ENCODE results near the gene TENM3.

TENM3 gene

GRCh38 chr4:182273191-182273935 lies 30.2 kb downstream of the TENM3 start:
- no peak for DNase-seq
- in situ Hi-C loops (cut with HindIII; ENCODE audit: low pct_ligation_motif_present, low pct_unique_long_range_greater_than_20kb, low sequenced_read_pairs), result no loop called here

- in situ Hi-C loops (cut with HindIII; ENCODE audit: low pct_ligation_motif_present, low pct_unique_long_range_greater_than_20kb, low sequenced_read_pairs), result no loop called here
- no peak for DNase-seq
Observed at GRCh38 chr4:182276210-182277109, 33.3 kb downstream of the TENM3 start.

- no peak for DNase-seq
- in situ Hi-C loops (cut with HindIII; ENCODE audit: low pct_ligation_motif_present, low pct_unique_long_range_greater_than_20kb, low sequenced_read_pairs), result no loop called here
Observed at GRCh38 chr4:182277377-182277776, 34.2 kb downstream of the TENM3 start.

- in situ Hi-C loops (cut with HindIII; ENCODE audit: low pct_ligation_motif_present, low pct_unique_long_range_greater_than_20kb, low sequenced_read_pairs), result no loop called here
- DNase-seq, result no peak
Observed at GRCh38 chr4:182278729-182279128, 35.5 kb downstream of the TENM3 start.

GRCh38 chr4:182280436-182281111 lies 37.4 kb downstream of the TENM3 start:
- no peak for DNase-seq
- in situ Hi-C loops (cut with HindIII; ENCODE audit: low pct_ligation_motif_present, low pct_unique_long_range_greater_than_20kb, low sequenced_read_pairs), result no loop called here

- in situ Hi-C loops (cut with HindIII; ENCODE audit: low pct_ligation_motif_present, low pct_unique_long_range_greater_than_20kb, low sequenced_read_pairs), result no loop called here
- peak; percentile 54 for DNase-seq
Observed at GRCh38 chr4:182286035-182286434, 42.8 kb downstream of the TENM3 start.

- in situ Hi-C loops (cut with HindIII; ENCODE audit: low pct_ligation_motif_present, low pct_unique_long_range_greater_than_20kb, low sequenced_read_pairs), result no loop called here
- peak; percentile 21 for DNase-seq
Observed at GRCh38 chr4:182286931-182287330, 43.7 kb downstream of the TENM3 start.

GRCh38 chr4:182288534-182288933 lies 45.3 kb downstream of the TENM3 start:
- in situ Hi-C loops (cut with HindIII; ENCODE audit: low pct_ligation_motif_present, low pct_unique_long_range_greater_than_20kb, low sequenced_read_pairs), result no loop called here
- DNase-seq, result no peak

GRCh38 chr4:182289809-182290208 lies 46.6 kb downstream of the TENM3 start:
- no peak for DNase-seq
- in situ Hi-C loops (cut with HindIII; ENCODE audit: low pct_ligation_motif_present, low pct_unique_long_range_greater_than_20kb, low sequenced_read_pairs), result no loop called here

GRCh38 chr4:182291175-182291574 lies 48.0 kb downstream of the TENM3 start:
- DNase-seq, result no peak
- in situ Hi-C loops (cut with HindIII; ENCODE audit: low pct_ligation_motif_present, low pct_unique_long_range_greater_than_20kb, low sequenced_read_pairs), result no loop called here

- DNase-seq, result no peak
- in situ Hi-C loops (cut with HindIII; ENCODE audit: low pct_ligation_motif_present, low pct_unique_long_range_greater_than_20kb, low sequenced_read_pairs), result no loop called here
Observed at GRCh38 chr4:182291597-182292270, 48.5 kb downstream of the TENM3 start.

- no peak for DNase-seq
- in situ Hi-C loops (cut with HindIII; ENCODE audit: low pct_ligation_motif_present, low pct_unique_long_range_greater_than_20kb, low sequenced_read_pairs), result no loop called here
Observed at GRCh38 chr4:182292612-182293011, 49.4 kb downstream of the TENM3 start.

GRCh38 chr4:182293691-182294255 lies 50.6 kb downstream of the TENM3 start:
- in situ Hi-C loops (cut with HindIII; ENCODE audit: low pct_ligation_motif_present, low pct_unique_long_range_greater_than_20kb, low sequenced_read_pairs), result no loop called here
- no peak for DNase-seq

GRCh38 chr4:182294451-182294850 lies 51.2 kb downstream of the TENM3 start:
- in situ Hi-C loops (cut with HindIII; ENCODE audit: low pct_ligation_motif_present, low pct_unique_long_range_greater_than_20kb, low sequenced_read_pairs), result no loop called here
- no peak for DNase-seq

GRCh38 chr4:182297659-182298058 lies 54.5 kb downstream of the TENM3 start:
- in situ Hi-C loops (cut with HindIII; ENCODE audit: low pct_ligation_motif_present, low pct_unique_long_range_greater_than_20kb, low sequenced_read_pairs), result no loop called here
- DNase-seq, result peak; percentile 65

- in situ Hi-C loops (cut with HindIII; ENCODE audit: low pct_ligation_motif_present, low pct_unique_long_range_greater_than_20kb, low sequenced_read_pairs), result no loop called here
Observed at GRCh38 chr4:182301736-182302135, 58.5 kb downstream of the TENM3 start.

GRCh38 chr4:182303847-182304246 lies 60.6 kb downstream of the TENM3 start:
- no peak for DNase-seq
- in situ Hi-C loops (cut with HindIII; ENCODE audit: low pct_ligation_motif_present, low pct_unique_long_range_greater_than_20kb, low sequenced_read_pairs), result no loop called here

More at GRCh38 chr4:182301736-182302135, 58.5 kb downstream of the TENM3 start:
- peak; percentile 25 for DNase-seq

GRCh38 chr4:182306792-182307507 lies 63.7 kb downstream of the TENM3 start:
- in situ Hi-C loops (cut with HindIII; ENCODE audit: low pct_ligation_motif_present, low pct_unique_long_range_greater_than_20kb, low sequenced_read_pairs), result no loop called here
- DNase-seq, result no peak
